Measurements from ENCODE around the gene NHSL1. TPM values are rescaled to one million over a fixed set of nuclear protein-coding genes. Genes with fewer than 3 reads are reported as not detected.

NHSL1 gene, protein sequence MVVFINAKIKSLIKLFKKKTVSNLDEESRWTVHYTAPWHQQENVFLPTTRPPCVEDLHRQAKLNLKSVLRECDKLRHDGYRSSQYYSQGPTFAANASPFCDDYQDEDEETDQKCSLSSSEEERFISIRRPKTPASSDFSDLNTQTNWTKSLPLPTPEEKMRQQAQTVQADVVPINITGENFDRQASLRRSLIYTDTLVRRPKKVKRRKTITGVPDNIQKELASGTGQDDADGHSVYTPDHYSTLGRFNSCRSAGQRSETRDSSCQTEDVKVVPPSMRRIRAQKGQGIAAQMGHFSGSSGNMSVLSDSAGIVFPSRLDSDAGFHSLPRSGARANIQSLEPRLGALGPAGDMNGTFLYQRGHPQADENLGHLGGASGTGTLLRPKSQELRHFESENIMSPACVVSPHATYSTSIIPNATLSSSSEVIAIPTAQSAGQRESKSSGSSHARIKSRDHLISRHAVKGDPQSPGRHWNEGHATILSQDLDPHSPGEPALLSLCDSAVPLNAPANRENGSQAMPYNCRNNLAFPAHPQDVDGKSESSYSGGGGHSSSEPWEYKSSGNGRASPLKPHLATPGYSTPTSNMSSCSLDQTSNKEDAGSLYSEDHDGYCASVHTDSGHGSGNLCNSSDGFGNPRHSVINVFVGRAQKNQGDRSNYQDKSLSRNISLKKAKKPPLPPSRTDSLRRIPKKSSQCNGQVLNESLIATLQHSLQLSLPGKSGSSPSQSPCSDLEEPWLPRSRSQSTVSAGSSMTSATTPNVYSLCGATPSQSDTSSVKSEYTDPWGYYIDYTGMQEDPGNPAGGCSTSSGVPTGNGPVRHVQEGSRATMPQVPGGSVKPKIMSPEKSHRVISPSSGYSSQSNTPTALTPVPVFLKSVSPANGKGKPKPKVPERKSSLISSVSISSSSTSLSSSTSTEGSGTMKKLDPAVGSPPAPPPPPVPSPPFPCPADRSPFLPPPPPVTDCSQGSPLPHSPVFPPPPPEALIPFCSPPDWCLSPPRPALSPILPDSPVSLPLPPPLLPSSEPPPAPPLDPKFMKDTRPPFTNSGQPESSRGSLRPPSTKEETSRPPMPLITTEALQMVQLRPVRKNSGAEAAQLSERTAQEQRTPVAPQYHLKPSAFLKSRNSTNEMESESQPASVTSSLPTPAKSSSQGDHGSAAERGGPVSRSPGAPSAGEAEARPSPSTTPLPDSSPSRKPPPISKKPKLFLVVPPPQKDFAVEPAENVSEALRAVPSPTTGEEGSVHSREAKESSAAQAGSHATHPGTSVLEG (N-terminal part only)
- total RNA-seq (under 1 TPM; 0.06 to 0.08 TPM), total RNA-seq (0 to 1.5 (median 0.27) reads per million in 172 experiments)
- 0.13 TPM for polyA plus RNA-seq (2013, experiment 1 of 2)
- polyA plus RNA-seq (2013, experiment 2 of 2), result 1.0 TPM

- H3K36me3 ChIP-seq (ENCODE audit: insufficient read depth, low read length), result no peaks in the 10 kb centered on the region
- H3K27me3 ChIP-seq (ENCODE audit: control insufficient read depth in 1 of 2, insufficient read depth in 2 of 2, low read length in 2 of 2), result peaks cover 0 to 3% of the 10 kb centered on the region in 2 experiments
- ChIA-PET CTCF (no interaction called here), POLR2A (interaction anchor here (0.6 kb wide), 1 partner anchor 126 kb away, joined by 3 read pairs; no protein-coding TSS in a partner anchor)
- TF ChIP-seq, protein P1, sequence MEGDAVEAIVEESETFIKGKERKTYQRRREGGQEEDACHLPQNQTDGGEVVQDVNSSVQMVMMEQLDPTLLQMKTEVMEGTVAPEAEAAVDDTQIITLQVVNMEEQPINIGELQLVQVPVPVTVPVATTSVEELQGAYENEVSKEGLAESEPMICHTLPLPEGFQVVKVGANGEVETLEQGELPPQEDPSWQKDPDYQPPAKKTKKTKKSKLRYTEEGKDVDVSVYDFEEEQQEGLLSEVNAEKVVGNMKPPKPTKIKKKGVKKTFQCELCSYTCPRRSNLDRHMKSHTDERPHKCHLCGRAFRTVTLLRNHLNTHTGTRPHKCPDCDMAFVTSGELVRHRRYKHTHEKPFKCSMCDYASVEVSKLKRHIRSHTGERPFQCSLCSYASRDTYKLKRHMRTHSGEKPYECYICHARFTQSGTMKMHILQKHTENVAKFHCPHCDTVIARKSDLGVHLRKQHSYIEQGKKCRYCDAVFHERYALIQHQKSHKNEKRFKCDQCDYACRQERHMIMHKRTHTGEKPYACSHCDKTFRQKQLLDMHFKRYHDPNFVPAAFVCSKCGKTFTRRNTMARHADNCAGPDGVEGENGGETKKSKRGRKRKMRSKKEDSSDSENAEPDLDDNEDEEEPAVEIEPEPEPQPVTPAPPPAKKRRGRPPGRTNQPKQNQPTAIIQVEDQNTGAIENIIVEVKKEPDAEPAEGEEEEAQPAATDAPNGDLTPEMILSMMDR (IDR thresholded peaks at IDR 0.05), result no peak
- ATAC-seq (ENCODE audit: poor library complexity) (no peak), DNase-seq (no peak)
- H3K9me3 Mint-ChIP-seq, result no peaks in the 10 kb centered on the region
- H3K36me3 Mint-ChIP-seq (ENCODE audit: low read depth), result no peaks in the 10 kb centered on the region
- intact Hi-C loops (cut with DNase I, micrococcal nuclease), result loop anchor here in 1 of 2 experiments (10.0 kb wide), 1 partner anchor 495 kb away; no protein-coding TSS in a partner anchor
- no peak within 1 kb of the TSS for H3K27ac ChIP-seq (ENCODE audit: low read depth in 1 of 2, low read length in 2 of 2)
- H3K4me1 ChIP-seq (ENCODE audit: insufficient read depth, low read length), result no peaks in the 10 kb centered on the region
- H3K4me3 ChIP-seq (ENCODE audit: low read length), result no peak within 1 kb of the TSS
- H3K4me1 Mint-ChIP-seq (ENCODE audit: low read depth), result peaks cover 4% of the 10 kb centered on the region
- no peak within 1 kb of the TSS for H3K27ac Mint-ChIP-seq
- H3K27me3 Mint-ChIP-seq, result peaks cover 12% of the 10 kb centered on the region
- no peak within 1 kb of the TSS for H3K4me3 Mint-ChIP-seq
- no peaks in the 10 kb centered on the region for H3K9me3 ChIP-seq (ENCODE audit: control insufficient read depth in 1 of 2, insufficient read depth in 1 of 2, low read length in 2 of 2)
Observed at GRCh38 chr6:138499303-138500018, at the start of gene NHSL1. NHSL1 (minus strand) TSS chr6:138499494; CDS start chr6:138499290, 204 bp downstream.

GRCh38 chr6:138546733-138547185 is 47.5 kb upstream of the NHSL1 start:
- TF ChIP-seq, protein P1 (IDR thresholded peaks at IDR 0.05), result no peak
- H3K4me3 ChIP-seq (ENCODE audit: low read length), result no peak overlapping the region
- no peaks in the 10 kb centered on the region for H3K4me1 ChIP-seq (ENCODE audit: insufficient read depth, low read length)
- H3K27ac ChIP-seq (ENCODE audit: low read depth in 1 of 2, low read length in 2 of 2), result no peak overlapping the region
- H3K9me3 Mint-ChIP-seq, result no peaks in the 10 kb centered on the region
- H3K4me3 Mint-ChIP-seq, result no peak overlapping the region
- ChIA-PET CTCF (interaction anchor here (0.5 kb wide), 1 partner anchor 1949 kb away, joined by 4 read pairs; no protein-coding TSS in a partner anchor), POLR2A (no interaction called here)
- ATAC-seq (ENCODE audit: poor library complexity) (no peak), DNase-seq (no peak)
- H3K36me3 ChIP-seq (ENCODE audit: insufficient read depth, low read length), result no peaks in the 10 kb centered on the region
- peaks cover 0 to 4% of the 10 kb centered on the region in 2 experiments for H3K27me3 ChIP-seq (ENCODE audit: control insufficient read depth in 1 of 2, insufficient read depth in 2 of 2, low read length in 2 of 2)
- peaks cover 17% of the 10 kb centered on the region for H3K27me3 Mint-ChIP-seq
- no peak overlapping the region for H3K27ac Mint-ChIP-seq
- H3K36me3 Mint-ChIP-seq (ENCODE audit: low read depth), result no peaks in the 10 kb centered on the region
- no peaks in the 10 kb centered on the region for H3K4me1 Mint-ChIP-seq (ENCODE audit: low read depth)
- intact Hi-C loops (cut with DNase I, micrococcal nuclease), result no loop called here
- no peaks in the 10 kb centered on the region for H3K9me3 ChIP-seq (ENCODE audit: control insufficient read depth in 1 of 2, insufficient read depth in 1 of 2, low read length in 2 of 2)
